IMR-90 (cell line): ENCODE data around the gene DUS2. TPM values are rescaled to one million over a fixed set of nuclear protein-coding genes. Genes with fewer than 3 reads are reported as not detected.

Source experiments
- ATAC-seq: fragments of 200-7000 bp; cut with Tn5 transposase; 2 replicates; pipeline ENCODE4 v1.9.1; 2020; ENCODE audit warnings: low read depth, mild to moderate bottlenecking, moderate library complexity
- BruUV-seq: library from RNA; stranded (reverse); fragments of 400-500 nt; replicated peaks from 2 replicates; lab custom pipeline; 2021; lab: Mats Ljungman, UMichigan
- CTCF ChIA-PET: fragments of 300-600 bp; formaldehyde crosslinking; extraction: SDS; loops from one replicate; lab custom pipeline; 2021; ENCODE audit warnings: antibody characterized with exemption; lab: Yijun Ruan, JAX
- POLR2A ChIA-PET: fragments of 300-600 bp; sonication (Branson Sonifier 250); formaldehyde crosslinking; loops from one replicate; lab custom pipeline; 2022; ENCODE audit warnings: antibody characterized with exemption; ENCODE audit not compliant: unreplicated experiment; lab: Charles Lee
- DNase-seq: peaks from one replicate; pipeline ENCODE4 v3.0.0; 2013
- H2AFZ ChIP-seq: replicated peaks from 2 replicates; pipeline ENCODE3; 2013; ENCODE audit warnings: low read length, mild to moderate bottlenecking; ENCODE audit not compliant: poor library complexity
- H2AK5ac ChIP-seq: 2 replicates; pipeline ENCODE4 v1.6.1; 2013; ENCODE audit warnings: low read depth, low read length, inconsistent platforms
- H2AK9ac ChIP-seq: replicated peaks from 2 replicates; pipeline ENCODE3; 2013; ENCODE audit warnings: mild to moderate bottlenecking, low read depth, low read length, moderate library complexity; ENCODE audit not compliant: poor library complexity
- H2BK120ac ChIP-seq: 2 replicates; pipeline ENCODE4 v1.6.1; 2013; ENCODE audit warnings: low read depth, low read length, inconsistent platforms
- H2BK15ac ChIP-seq: 3 replicates; pipeline ENCODE4 v1.6.1; 2013; ENCODE audit warnings: low read depth, low read length, inconsistent platforms
- H2BK20ac ChIP-seq: 2 replicates; pipeline ENCODE4 v1.6.1; 2013; ENCODE audit warnings: low read depth, mild to moderate bottlenecking, inconsistent platforms, low read length, moderate library complexity
- H2BK5ac ChIP-seq: 2 replicates; pipeline ENCODE4 v1.6.1; 2013; ENCODE audit warnings: mild to moderate bottlenecking, low read depth, low read length, inconsistent platforms; ENCODE audit not compliant: poor library complexity, severe bottlenecking
- H3K14ac ChIP-seq: replicated peaks from 2 replicates; pipeline ENCODE4 v1.6.1; 2013; ENCODE audit warnings: low read depth, low read length, inconsistent platforms
- H3K18ac ChIP-seq: 2 replicates; pipeline ENCODE4 v1.6.1; 2013; ENCODE audit warnings: low read depth, low read length, control low read depth
- H3K23ac ChIP-seq: 2 replicates; pipeline ENCODE4 v1.6.1; 2013; ENCODE audit warnings: low read depth, low read length, inconsistent platforms
- H3K27ac ChIP-seq: 2 replicates; pipeline ENCODE4 v1.5.1; 2013; ENCODE audit warnings: mild to moderate bottlenecking, control low read depth, low read length; ENCODE audit not compliant: insufficient read depth
- H3K27me3 ChIP-seq: 2 replicates; pipeline ENCODE4 v1.6.1; 2013; ENCODE audit warnings: low read length; ENCODE audit not compliant: control insufficient read depth, insufficient read depth
- H3K36me3 ChIP-seq: 2 replicates; pipeline ENCODE4 v1.6.1; 2013; ENCODE audit warnings: low read length, mixed read lengths; ENCODE audit not compliant: control insufficient read depth, insufficient read depth
- H3K4ac ChIP-seq: 2 replicates; pipeline ENCODE4 v1.6.1; 2013; ENCODE audit warnings: low read depth, low read length, inconsistent platforms
- H3K4me1 ChIP-seq: 2 replicates; pipeline ENCODE4 v1.6.1; 2013; ENCODE audit warnings: low read length, mixed read lengths; ENCODE audit not compliant: control insufficient read depth, insufficient read depth
- H3K4me2 ChIP-seq: 2 replicates; pipeline ENCODE4 v1.6.1; 2013; ENCODE audit warnings: low read depth, mild to moderate bottlenecking, control low read depth, low read length, moderate library complexity
- H3K4me3 ChIP-seq: 2 replicates; pipeline ENCODE4 v1.5.1; 2013; ENCODE audit warnings: low read depth, mild to moderate bottlenecking, control low read depth, low read length, moderate library complexity; ENCODE audit not compliant: insufficient read depth
- H3K56ac ChIP-seq: 2 replicates; pipeline ENCODE4 v1.6.1; 2013; ENCODE audit warnings: low read length, inconsistent platforms; ENCODE audit not compliant: insufficient read depth; ENCODE audit errors: extremely low read depth
- H3K79me1 ChIP-seq, 2 experiments: 2 replicates each; pipeline ENCODE4 v1.6.1; 2013; ENCODE audit warnings: low read length in 2 of 2, inconsistent platforms in 1 of 2, low read depth in 1 of 2
- H3K9ac ChIP-seq: 2 replicates; pipeline ENCODE4 v1.6.1; 2013; ENCODE audit warnings: low read depth, low read length, control low read depth
- H3K9me1 ChIP-seq: 2 replicates; pipeline ENCODE4 v1.6.1; 2013; ENCODE audit warnings: low read length, inconsistent platforms; ENCODE audit not compliant: insufficient read depth
- H3K9me3 ChIP-seq: 2 replicates; pipeline ENCODE4 v1.6.1; 2013; ENCODE audit warnings: low read length; ENCODE audit not compliant: control insufficient read depth, insufficient read depth
- H4K20me1 ChIP-seq: 2 replicates; pipeline ENCODE4 v1.6.1; 2013; ENCODE audit warnings: low read length, inconsistent platforms; ENCODE audit not compliant: insufficient read depth
- H4K5ac ChIP-seq: 2 replicates; pipeline ENCODE4 v1.6.1; 2013; ENCODE audit warnings: mild to moderate bottlenecking, low read depth, low read length, control low read depth
- H4K8ac ChIP-seq, 2 experiments: 2 replicates each; pipeline ENCODE4 v1.6.1; 2013; ENCODE audit warnings: low read depth in 2 of 2, low read length in 2 of 2, control low read depth in 1 of 2, inconsistent platforms in 1 of 2
- H4K91ac ChIP-seq: 2 replicates; pipeline ENCODE4 v1.6.1; 2013; ENCODE audit warnings: low read depth, low read length, inconsistent platforms; ENCODE audit not compliant: insufficient read depth
- CHD1 ChIP-seq: IDR thresholded peaks from 2 replicates; pipeline ENCODE4 v1.6.1; 2012; ENCODE audit warnings: low read depth, low read length, improper control_type of control experiment
- MAZ ChIP-seq: IDR thresholded peaks from 2 replicates; pipeline ENCODE4 v1.6.1; 2012; ENCODE audit warnings: low read depth, mild to moderate bottlenecking, low read length, improper control_type of control experiment, moderate library complexity, borderline replicate concordance
- MXI1 ChIP-seq: IDR thresholded peaks from 2 replicates; pipeline ENCODE4 v1.6.1; 2012; ENCODE audit warnings: low read depth, mild to moderate bottlenecking, low read length, moderate library complexity, borderline replicate concordance
- RFX5 ChIP-seq: IDR thresholded peaks from 2 replicates; pipeline ENCODE4 v1.8.0; 2012; ENCODE audit warnings: low read depth, mild to moderate bottlenecking, low read length, moderate library complexity
- SMC3 ChIP-seq: fragments of 150-350 bp; IDR thresholded peaks from 2 replicates; pipeline ENCODE4 v1.6.1; 2016; ENCODE audit warnings: low read depth, mild to moderate bottlenecking, antibody characterized with exemption, low read length, moderate library complexity
- whole genome bisulfite sequencing, 2 experiments: methylation state at CpG; one replicate each; pipeline versions ENCODE4 v1.1.5 to v1.1.7; 2013; ENCODE audit warnings: missing lambda C conversion rate in 2 of 2; ENCODE audit not compliant: insufficient read length in 1 of 2; ENCODE audit errors: extremely low coverage in 2 of 2; 5-methylcytosine and 5-hydroxymethylcytosine counted together
- dilution Hi-C: fragments of 300-500 bp; cut with HindIII; formaldehyde crosslinking; loops from one replicate; pipeline ENCODE4 v1.14.3; 2018; ENCODE audit warnings: low sequenced_read_pairs; ENCODE audit not compliant: unreplicated experiment
- in situ Hi-C: fragments of 300-500 bp; cut with MboI; formaldehyde crosslinking; loops from 3 replicates; pipeline ENCODE4 v1.14.3; 2019; ENCODE audit warnings: low sequenced_read_pairs, inconsistent platforms, mixed read lengths
- intact Hi-C: fragments of 100-400 bp; cut with micrococcal nuclease; formaldehyde crosslinking; loops from 2 replicates; pipeline ENCODE4 v1.10.0; 2022
- polyA plus RNA-seq, 3 experiments: library from polyadenylated mRNA; depleted of rRNA; stranded (reverse); fragments of >200 nt; gene quantifications; 2 replicates each; pipeline ENCODE4 v1.2.3, GENCODE V29; 2012; ENCODE audit warnings: low replicate concordance in 1 of 3
- total RNA-seq: library from RNA; depleted of rRNA; stranded (reverse); fragments of >200 nt; gene quantifications from 2 replicates; pipeline ENCODE4 v1.2.3, GENCODE V29; 2012

The DUS2 gene
- total and polyA plus RNA-seq, 2 of the 4 experiments (the other 2 are of a cell fraction), result 15.8 to 30.5 TPM

DNA sequence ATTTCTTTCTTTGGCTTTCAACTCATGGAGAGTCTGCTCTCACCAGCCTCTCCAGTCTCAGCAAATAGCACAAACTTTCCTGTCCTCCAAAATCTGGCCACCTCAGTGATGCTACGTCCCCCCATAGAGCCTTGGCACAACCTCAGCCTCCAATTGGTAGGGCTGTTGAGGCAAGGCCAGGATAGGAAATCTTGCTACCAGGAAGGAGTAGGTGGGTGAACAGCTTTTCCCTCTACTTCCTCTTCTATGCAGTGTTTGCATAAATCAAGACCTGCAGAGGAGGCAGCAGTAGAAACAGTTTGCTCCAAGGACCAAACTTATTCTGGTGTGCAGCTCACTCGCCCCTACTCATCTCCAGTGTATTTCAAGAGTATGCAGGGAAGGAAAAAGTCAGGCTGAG lies 23.1 kb upstream of the DUS2 start:
- 0 out of 3 replicates have a peak overlapping the region, but pooled peaks have one; percentile 14 for H2BK15ac ChIP-seq
- in situ Hi-C loops (no loop called here), dilution Hi-C loops (no loop called here), intact Hi-C loops (no loop called here)
- peaks cover 14% of the 10 kb centered on the region for H3K9me1 ChIP-seq
- H3K56ac ChIP-seq, result no peak overlapping the region
- no peak overlapping the region for H2BK5ac ChIP-seq
- ChIA-PET CTCF (no interaction called here), POLR2A (no interaction called here)
- H4K20me1 ChIP-seq, result no peaks in the 10 kb centered on the region
- no peak overlapping the region for H2AK9ac ChIP-seq
- H2BK20ac ChIP-seq, result peak overlapping the region; percentile 18; the same call in 1 of the 2 replicates
- no TSS peak for BruUV-seq
- no peaks in the 10 kb centered on the region for H3K27me3 ChIP-seq
- 0 out of 2 replicates have a peak overlapping the region, but pooled peaks have one; percentile 13 for H4K5ac ChIP-seq
- DNase-seq (no peak), ATAC-seq (no peak)
- H3K9ac ChIP-seq, result 0 out of 2 replicates have a peak overlapping the region, but pooled peaks have one; percentile 19
- no peaks in the 10 kb centered on the region for H3K36me3 ChIP-seq
- H3K4me2 ChIP-seq, result no peak overlapping the region
- peak overlapping the region; percentile 46; the same call in 1 of the 2 replicates for H3K4ac ChIP-seq
- H3K14ac ChIP-seq, result peak overlapping the region; percentile 52; the same call in 1 of the 2 replicates
- no CpG with 5 or more reads among the region's 2 CpGs for WGBS, 2 experiments
- H2BK120ac ChIP-seq, result peak overlapping the region; percentile 6; the same call in 1 of the 2 replicates
- H2AK5ac ChIP-seq, result no peak overlapping the region; the same call in 1 of the 2 replicates
- no peaks in the 10 kb centered on the region for H3K9me3 ChIP-seq
- no peaks in the 10 kb centered on the region for H3K79me1 ChIP-seq
- peak overlapping the region; percentile 63 for H2AFZ ChIP-seq
- H3K23ac ChIP-seq, result peak overlapping the region; percentile 23
- peaks cover 5% of the 10 kb centered on the region for H3K4me1 ChIP-seq
- no peak overlapping the region for H3K18ac ChIP-seq
- TF ChIP-seq SMC3, result no peak
- no peak for TF ChIP-seq CHD1
- no peak for TF ChIP-seq MXI1
- no peak for TF ChIP-seq RFX5
- TF ChIP-seq MAZ, result no peak
- H3K27ac ChIP-seq, result no peak overlapping the region
- peak overlapping the region; percentile 8; the same call in 1 of the 2 replicates for H4K91ac ChIP-seq
- peak overlapping the region; percentile 11 to 26; a peak in 2 of 4 replicates for H4K8ac ChIP-seq
- H3K4me3 ChIP-seq, result no peak overlapping the region
